ENCODE results near the gene NRG3.

NRG3 gene

GRCh38 chr10:82506680-82507376 lies 631.8 kb downstream of the NRG3 start:
- no peak for DNase-seq

GRCh38 chr10:82515256-82515655 lies 640.3 kb downstream of the NRG3 start:
- no peak for DNase-seq

DNA sequence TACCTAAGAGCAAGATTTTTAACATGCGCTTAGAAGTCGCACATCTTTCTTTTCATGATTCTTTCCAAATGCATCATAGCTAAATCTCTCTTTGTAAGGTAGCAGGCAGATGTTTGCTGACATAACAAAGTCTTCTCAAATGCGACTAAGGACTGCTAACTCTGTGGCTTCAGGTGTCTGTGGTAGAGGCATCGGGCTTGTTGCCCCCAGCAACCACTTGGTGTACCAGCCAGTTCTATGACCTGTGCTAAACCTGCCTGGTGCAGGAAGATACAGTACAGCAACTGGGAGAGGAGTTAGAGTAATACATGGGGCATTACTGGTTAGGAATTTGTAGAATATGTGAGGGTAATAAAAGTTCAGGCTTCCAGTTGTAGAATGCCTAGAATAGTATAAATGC lies 654.1 kb downstream of the NRG3 start:
- no peak for DNase-seq

DNA sequence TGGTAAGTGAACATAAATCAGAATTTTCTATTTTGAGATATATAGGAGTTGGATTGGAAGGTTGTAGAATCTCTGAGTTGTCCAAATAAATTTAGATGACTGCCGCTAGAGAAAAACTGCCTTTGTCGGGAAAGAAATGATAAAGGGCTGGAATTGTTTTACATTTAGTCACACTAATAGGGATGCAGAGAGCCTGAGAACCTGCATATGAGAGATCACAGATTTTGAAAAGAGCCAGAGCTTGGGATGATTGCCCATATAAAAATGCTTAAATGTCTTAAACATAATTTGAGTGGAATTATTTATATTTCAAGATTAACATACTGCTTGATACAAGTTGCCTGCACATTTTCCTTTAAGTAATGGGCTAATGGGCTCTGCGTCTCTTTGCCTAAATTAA lies 660.5 kb downstream of the NRG3 start:
- no peak for DNase-seq

GRCh38 chr10:82536668-82537067 lies 661.7 kb downstream of the NRG3 start:
- DNase-seq: no peak

- no peak for DNase-seq
These were observed 663.3 kb downstream of the NRG3 start for GRCh38 chr10:82538272-82538671.

GRCh38 chr10:82543631-82544030 lies 668.6 kb downstream of the NRG3 start:
- no peak for DNase-seq

- DNase-seq: no peak
These were observed 669.4 kb downstream of the NRG3 start for GRCh38 chr10:82544377-82544776.

DNA sequence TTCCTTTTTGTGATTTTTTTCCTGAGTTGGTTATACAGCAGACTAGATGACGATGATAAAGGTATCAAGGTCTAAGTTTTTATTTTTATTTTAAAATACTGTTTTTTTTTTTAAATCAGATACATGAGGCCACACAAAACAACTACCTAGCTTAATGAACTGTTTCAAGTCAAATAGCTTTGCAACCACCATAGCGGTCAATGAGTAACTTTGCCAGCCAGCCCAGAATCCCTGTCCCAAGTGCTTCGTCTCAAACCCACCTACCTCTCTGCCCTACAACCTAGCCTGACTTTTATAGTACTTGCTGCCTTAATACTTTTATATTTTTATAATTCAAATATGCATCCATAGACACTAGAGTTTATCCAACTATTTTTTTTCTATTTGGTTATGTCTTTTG lies 676.5 kb downstream of the NRG3 start:
- no peak for DNase-seq

DNA sequence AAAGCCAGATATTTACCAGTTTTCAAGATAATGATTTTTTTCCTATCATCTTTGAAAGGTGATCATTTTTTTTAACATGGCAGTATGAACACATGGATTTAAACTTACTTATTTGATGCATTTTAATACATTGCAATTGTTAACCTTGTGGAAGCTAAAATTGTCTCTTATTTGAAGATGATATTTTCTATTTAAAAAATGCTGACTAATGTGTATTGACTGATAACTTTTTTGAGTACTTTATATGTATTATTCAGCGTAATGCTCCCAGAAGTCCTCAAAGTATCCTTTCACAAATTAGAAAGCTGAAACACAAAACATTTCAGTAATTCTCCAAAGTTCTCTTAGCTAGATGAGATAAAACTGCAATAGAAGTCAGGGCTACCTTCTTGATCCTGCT lies 677.3 kb downstream of the NRG3 start:
- no peak for DNase-seq

DNA sequence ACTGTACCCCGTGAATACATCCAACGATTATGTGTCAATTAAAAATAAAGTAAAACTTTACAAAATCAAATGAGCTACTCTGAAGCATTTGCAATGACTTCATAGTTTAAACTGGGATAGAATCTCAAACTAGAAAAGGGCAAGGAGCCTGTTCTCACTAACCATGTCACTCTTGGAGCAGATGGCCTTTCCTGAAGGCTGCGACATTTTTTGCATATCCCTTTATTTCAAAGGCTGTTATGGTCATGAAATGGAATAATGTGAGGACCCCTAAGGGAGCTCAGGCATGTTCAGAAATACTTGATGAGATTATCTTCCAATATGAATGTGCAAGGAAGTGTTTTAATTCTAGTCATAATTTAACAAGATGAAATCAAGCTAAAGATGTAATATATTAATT lies 679.4 kb downstream of the NRG3 start:
- DNase-seq: no peak

DNA sequence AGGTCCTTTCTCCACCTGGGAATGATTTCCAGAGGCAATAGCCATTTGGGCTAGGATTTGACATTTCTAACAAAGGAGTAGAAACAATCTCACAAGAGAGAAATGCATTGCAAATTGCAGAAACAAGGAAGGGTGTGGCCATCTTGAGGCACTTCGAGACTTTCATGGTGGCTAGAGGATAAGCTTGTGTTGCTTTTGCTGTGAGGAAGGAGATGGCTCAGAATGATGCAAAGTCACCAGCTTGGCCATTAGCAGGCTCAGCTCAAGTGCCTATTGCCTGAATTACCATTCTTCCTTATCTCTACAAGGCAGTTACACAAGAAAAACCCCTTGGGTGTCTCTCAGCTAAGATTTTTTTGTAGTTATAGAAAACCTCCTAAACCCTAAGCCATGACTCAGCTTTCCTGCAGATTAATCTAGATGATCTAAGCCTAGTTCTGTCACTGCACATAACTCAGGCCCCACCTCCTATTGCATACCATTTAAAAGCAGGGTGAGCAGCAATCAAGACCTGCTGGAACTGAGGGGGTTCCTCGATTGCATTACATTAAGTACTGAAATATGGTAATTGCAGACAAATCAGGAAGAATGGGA lies 683.1 kb downstream of the NRG3 start:
- no peak for DNase-seq

GRCh38 chr10:82564353-82565196 lies 689.6 kb downstream of the NRG3 start:
- no peak for DNase-seq

DNA sequence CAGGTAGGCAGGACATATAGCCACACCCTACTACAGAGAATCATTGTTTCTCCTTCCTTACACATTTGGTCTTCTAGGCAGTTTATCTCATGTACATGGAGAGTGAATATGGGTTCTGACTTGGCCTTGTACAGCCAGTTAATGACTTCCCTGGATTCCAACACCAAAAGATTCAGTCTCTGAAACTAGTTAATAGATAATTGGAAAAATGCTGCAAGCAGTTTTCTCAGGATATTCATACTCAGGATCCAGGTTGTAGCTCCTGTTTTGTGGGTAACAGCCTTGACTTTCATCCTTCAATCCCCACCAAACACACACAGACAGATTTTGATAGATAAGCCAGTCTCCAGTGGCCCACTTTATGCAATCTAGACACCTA lies 690.2 kb downstream of the NRG3 start:
- DNase-seq: no peak

DNA sequence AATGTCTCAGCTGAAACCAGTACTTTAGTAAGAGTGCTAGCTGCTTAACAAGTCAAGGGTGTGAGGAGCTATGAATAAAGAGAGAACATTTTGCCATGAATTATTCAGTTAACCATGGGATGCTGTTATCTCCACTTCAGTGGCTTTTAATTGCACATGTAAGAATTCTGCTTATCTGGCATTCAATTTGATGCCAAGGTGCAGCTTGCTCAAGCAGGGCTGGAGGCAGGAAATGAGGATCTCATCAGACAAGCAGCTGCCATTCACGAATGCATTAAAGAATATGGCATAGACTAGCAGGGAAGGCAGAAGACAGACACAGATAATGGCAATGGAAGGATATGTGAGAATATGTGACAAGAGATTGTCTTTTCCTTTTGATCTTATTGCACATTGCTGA lies 697.8 kb downstream of the NRG3 start:
- no peak for DNase-seq

DNA sequence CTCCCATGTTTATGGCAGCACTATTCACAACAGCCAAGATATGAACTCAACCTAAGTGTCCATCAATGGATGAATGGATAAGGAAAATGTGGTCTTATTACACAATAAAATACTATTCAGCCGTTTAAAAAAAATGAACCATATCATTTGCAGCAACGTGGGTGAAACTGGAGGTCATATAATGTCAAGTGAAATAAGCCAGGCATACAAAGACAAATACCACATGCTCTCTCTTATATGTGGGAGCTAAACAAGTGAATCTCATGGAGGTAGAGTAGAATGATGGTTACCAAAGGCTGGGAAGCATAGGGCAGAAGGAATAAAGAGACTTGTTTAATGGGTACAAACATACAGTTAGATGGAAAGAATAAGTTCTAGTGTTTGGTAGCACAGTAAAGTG lies 699.1 kb downstream of the NRG3 start:
- no peak for DNase-seq

GRCh38 chr10:82575318-82575717 lies 700.3 kb downstream of the NRG3 start:
- no peak for DNase-seq

GRCh38 chr10:82576093-82576492 lies 701.1 kb downstream of the NRG3 start:
- no peak for DNase-seq

DNA sequence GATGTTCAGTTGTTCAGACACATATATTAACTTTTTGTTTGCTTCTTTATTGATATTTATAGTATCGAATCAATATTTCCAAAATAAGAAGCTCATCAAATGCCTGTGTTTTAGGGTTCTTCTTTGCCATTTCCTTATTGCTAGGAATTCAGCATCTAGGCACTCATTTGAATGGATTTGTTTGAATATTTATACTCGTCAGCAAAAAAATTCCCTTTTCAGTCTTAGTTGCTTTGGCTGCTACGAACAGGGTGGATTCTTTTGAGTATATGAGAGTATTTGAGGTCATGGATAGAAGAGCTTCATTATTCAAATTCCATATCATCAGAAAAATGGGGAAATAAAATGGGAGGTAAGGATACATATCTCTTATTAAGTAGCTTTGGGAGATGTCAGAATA lies 706.9 kb downstream of the NRG3 start:
- no peak for DNase-seq

DNA sequence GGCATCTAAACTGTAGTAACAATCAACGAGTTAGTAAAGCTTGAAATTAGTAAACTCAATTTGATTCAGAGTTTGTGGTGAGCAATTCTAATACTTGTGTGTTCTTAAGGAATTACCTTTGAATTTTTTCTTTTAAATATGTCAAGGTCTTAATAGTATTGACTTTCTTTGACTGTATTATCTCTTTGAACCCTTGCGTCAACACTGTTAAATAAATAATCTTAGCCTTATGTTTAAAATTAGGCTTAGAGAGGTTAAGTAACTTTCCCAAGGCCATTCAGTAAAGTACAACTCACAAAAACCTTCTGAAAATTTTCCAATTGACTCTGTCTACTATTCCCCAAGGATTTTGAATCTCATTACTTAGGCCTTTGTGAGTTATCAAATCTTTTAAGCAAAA lies 716.4 kb downstream of the NRG3 start:
- DNase-seq: no peak

DNA sequence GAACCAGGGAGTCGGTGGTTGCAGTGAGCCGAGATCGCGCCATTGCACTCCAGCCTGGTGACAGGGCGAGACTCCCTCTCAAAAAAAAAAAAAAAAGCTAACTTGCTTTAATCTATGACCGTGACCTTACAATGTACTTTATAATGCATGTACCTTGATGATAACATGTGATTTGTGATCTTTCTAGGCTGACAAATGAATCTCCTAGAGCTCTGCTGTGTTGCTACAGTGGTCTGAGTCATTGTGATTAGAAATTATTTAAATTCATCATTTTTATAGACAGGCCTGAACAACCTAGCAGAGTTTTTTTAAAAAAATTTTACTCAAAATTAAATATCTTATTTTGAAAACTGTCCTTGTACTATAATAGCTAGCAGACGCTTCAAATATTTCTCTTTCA lies 722.8 kb downstream of the NRG3 start:
- DNase-seq: no peak

DNA sequence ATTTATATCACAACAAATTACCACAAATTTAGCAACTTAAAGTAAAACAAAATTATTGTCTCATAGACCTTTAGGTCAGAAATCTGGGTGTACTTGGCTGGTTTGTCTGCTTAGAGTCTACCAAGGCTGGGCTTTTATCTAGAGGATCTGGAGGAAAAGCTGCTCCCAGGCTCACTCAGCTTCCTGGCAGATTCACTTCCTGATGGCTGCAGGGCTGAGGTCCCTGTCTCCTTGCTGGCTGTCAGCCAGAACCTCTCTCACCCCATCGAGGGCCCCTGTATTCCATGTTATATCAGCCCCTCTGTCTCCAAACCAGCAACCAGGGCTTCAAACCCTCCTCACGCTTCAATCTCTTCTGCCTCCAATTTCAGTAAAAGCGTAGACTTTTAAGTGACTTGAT lies 734.9 kb downstream of the NRG3 start:
- no peak for DNase-seq

GRCh38 chr10:82618007-82618406 lies 743.0 kb downstream of the NRG3 start:
- no peak for DNase-seq

DNA sequence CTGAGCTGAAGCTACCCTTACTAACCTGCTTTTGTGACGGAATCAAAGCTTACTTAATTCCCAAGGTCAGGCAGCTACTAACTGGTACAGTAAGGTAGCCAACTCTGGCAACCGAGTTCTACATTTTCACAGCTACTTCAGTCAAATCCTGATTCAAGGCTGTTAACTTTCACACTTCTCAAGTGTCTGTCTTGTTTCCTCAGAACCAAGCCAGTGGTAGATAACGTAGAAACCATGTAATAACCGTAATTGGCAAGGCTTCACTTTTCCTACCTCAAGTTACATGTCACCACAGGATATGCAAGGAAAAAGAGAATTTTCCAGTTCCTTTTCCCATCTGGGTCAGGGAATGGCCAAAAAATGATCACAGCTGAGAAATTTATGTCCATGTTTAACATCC lies 746.7 kb downstream of the NRG3 start:
- no peak for DNase-seq
